Mesendoderm (in vitro differentiated cells): Measurements from ENCODE around the gene TOR1AIP2.

Source experiments
- DNase-seq: peaks from one replicate; pipeline ENCODE4 v3.0.0; 2013
- H2AK5ac ChIP-seq: 2 replicates; pipeline ENCODE4 v1.6.1; 2013; ENCODE audit warnings: low read length, inconsistent platforms
- H2BK120ac ChIP-seq: 2 replicates; pipeline ENCODE4 v1.6.1; 2013; ENCODE audit warnings: low read depth, mild to moderate bottlenecking, low read length, moderate library complexity, mixed read lengths
- H2BK15ac ChIP-seq: replicated peaks from 2 replicates; pipeline ENCODE4 v1.6.1; 2013; ENCODE audit warnings: low read depth, mild to moderate bottlenecking, moderate library complexity
- H2BK5ac ChIP-seq: 2 replicates; pipeline ENCODE4 v1.6.1; 2013; ENCODE audit warnings: low read length, inconsistent platforms
- H3K18ac ChIP-seq: 2 replicates; pipeline ENCODE4 v1.6.1; 2013; ENCODE audit warnings: mild to moderate bottlenecking, low read length, mixed read lengths
- H3K23ac ChIP-seq: one replicate; pipeline ENCODE4 v1.6.1; 2013; ENCODE audit warnings: low read length
- H3K27ac ChIP-seq: 2 replicates; pipeline ENCODE4 v1.5.1; 2013; ENCODE audit warnings: low read depth, mild to moderate bottlenecking, inconsistent platforms, low read length, moderate library complexity
- H3K27me3 ChIP-seq: 2 replicates; pipeline ENCODE4 v1.6.1; 2013; ENCODE audit warnings: low read length, control low read depth, mild to moderate bottlenecking, inconsistent platforms; ENCODE audit not compliant: insufficient read depth, poor library complexity
- H3K36me3 ChIP-seq: 2 replicates; pipeline ENCODE4 v1.6.1; 2013; ENCODE audit warnings: low read length, inconsistent platforms; ENCODE audit not compliant: control insufficient read depth, insufficient read depth
- H3K4ac ChIP-seq: one replicate; pipeline ENCODE4 v1.6.1; 2013; ENCODE audit warnings: low read depth, mild to moderate bottlenecking, low read length, moderate library complexity
- H3K4me1 ChIP-seq: 2 replicates; pipeline ENCODE4 v1.6.1; 2013; ENCODE audit warnings: low read depth, low read length, inconsistent platforms; ENCODE audit not compliant: control insufficient read depth
- H3K4me2 ChIP-seq: 2 replicates; pipeline ENCODE4 v1.6.1; 2013; ENCODE audit warnings: low read length
- H3K4me3 ChIP-seq: 2 replicates; pipeline ENCODE4 v1.5.1; 2013; ENCODE audit warnings: mild to moderate bottlenecking, low read length
- H3K56ac ChIP-seq: one replicate; pipeline ENCODE4 v1.6.1; 2013; ENCODE audit warnings: low read length
- H3K79me1 ChIP-seq: 2 replicates; pipeline ENCODE4 v1.6.1; 2013; ENCODE audit warnings: low read length, inconsistent platforms
- H3K79me2 ChIP-seq: 2 replicates; pipeline ENCODE4 v1.6.1; 2013; ENCODE audit warnings: mild to moderate bottlenecking, low read length; ENCODE audit not compliant: control insufficient read depth, insufficient read depth
- H3K9ac ChIP-seq: 2 replicates; pipeline ENCODE4 v1.6.1; 2013; ENCODE audit warnings: low read length, inconsistent platforms
- H4K5ac ChIP-seq: one replicate; pipeline ENCODE4 v1.6.1; 2013; ENCODE audit warnings: low read length
- H4K8ac ChIP-seq: one replicate; pipeline ENCODE4 v1.6.1; 2013; ENCODE audit warnings: low read depth, mild to moderate bottlenecking, control low read depth, low read length, moderate library complexity
- WGBS: extraction: QIAGEN DNeasy Blood & Tissue Kit; methylation state at CpG from one replicate; pipeline ENCODE4 v1.1.7; 2013; ENCODE audit warnings: low lambda C conversion rate, missing lambda C conversion rate; ENCODE audit not compliant: insufficient coverage; ENCODE audit errors: extremely low coverage; 5-methylcytosine and 5-hydroxymethylcytosine counted together

Gene TOR1AIP2

GRCh38 chr1:179794146-179794545, 83.5 kb downstream of the TOR1AIP2 start:
- H4K5ac ChIP-seq: no peak overlapping the region
- no peak overlapping the region for H3K23ac ChIP-seq
- H2AK5ac ChIP-seq: no peak overlapping the region
- no peak overlapping the region for H3K56ac ChIP-seq
- H3K4ac ChIP-seq: no peak overlapping the region
- H2BK5ac ChIP-seq: no peak overlapping the region
- H3K36me3 ChIP-seq: no peaks in the 10 kb centered on the region
- H3K79me2 ChIP-seq: no peaks in the 10 kb centered on the region
- no peak overlapping the region for H2BK120ac ChIP-seq
- WGBS: no CpG with 5 or more reads among the region's 1 CpG
- H4K8ac ChIP-seq: no peak overlapping the region
- H3K4me1 ChIP-seq: peaks cover 2% of the 10 kb centered on the region
- H3K79me1 ChIP-seq: no peaks in the 10 kb centered on the region
- no peak overlapping the region for H2BK15ac ChIP-seq
- H3K9ac ChIP-seq: no peak overlapping the region
- no peak overlapping the region for H3K4me3 ChIP-seq
- H3K27ac ChIP-seq: no peak overlapping the region
- no peak for DNase-seq
- no peak overlapping the region for H3K18ac ChIP-seq
- H3K27me3 ChIP-seq: no peaks in the 10 kb centered on the region
- no peak overlapping the region for H3K4me2 ChIP-seq

- Histone ChIP-seq H2AK5ac (no peak overlapping the region), H3K9ac (no peak overlapping the region), H3K23ac (no peak overlapping the region), H3K36me3 (no peaks in the 10 kb centered on the region), H3K4me2 (no peak overlapping the region), H3K18ac (no peak overlapping the region), H2BK120ac (no peak overlapping the region), H3K27me3 (no peaks in the 10 kb centered on the region), H3K27ac (no peak overlapping the region), H4K8ac (no peak overlapping the region), H2BK5ac (no peak overlapping the region), H3K4me3 (no peak overlapping the region), H2BK15ac (no peak overlapping the region), H3K4ac (no peak overlapping the region), H3K79me1 (no peaks in the 10 kb centered on the region), H3K79me2 (no peaks in the 10 kb centered on the region), H4K5ac (no peak overlapping the region), H3K56ac (no peak overlapping the region), H3K4me1 (peaks cover 2% of the 10 kb centered on the region)
- no CpG with 5 or more reads among the region's 4 CpGs for WGBS
- no peak for DNase-seq
These were observed 84.3 kb downstream of the TOR1AIP2 start for GRCh38 chr1:179793281-179793680.
